Kidney tubule cell (primary cell): Measurements from ENCODE around the gene SLC27A4.

Source experiments
- DNase-seq: peaks from one replicate; pipeline ENCODE4 v3.0.0-alpha.2; 2018; ENCODE audit warnings: low spot score

SLC27A4 gene

DNA sequence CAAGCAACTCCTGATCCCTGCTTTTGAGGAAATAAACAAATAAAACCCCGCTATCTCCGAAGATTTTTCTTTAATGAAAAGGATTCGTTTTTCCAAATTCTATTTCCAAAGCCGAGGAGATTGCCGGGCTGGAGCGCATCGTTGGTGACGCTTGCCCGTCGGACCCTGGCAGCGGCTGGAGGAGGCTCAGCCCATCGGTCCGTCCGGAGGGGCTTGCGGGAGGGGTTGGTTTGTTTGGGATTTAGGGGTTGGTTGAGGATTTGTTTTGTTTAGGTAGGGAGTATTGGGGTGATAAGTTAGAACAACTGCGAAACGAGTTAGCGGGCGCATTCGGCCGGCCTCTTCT is 51.6 kb downstream of the SLC27A4 start:
- DNase-seq: no peak

DNA sequence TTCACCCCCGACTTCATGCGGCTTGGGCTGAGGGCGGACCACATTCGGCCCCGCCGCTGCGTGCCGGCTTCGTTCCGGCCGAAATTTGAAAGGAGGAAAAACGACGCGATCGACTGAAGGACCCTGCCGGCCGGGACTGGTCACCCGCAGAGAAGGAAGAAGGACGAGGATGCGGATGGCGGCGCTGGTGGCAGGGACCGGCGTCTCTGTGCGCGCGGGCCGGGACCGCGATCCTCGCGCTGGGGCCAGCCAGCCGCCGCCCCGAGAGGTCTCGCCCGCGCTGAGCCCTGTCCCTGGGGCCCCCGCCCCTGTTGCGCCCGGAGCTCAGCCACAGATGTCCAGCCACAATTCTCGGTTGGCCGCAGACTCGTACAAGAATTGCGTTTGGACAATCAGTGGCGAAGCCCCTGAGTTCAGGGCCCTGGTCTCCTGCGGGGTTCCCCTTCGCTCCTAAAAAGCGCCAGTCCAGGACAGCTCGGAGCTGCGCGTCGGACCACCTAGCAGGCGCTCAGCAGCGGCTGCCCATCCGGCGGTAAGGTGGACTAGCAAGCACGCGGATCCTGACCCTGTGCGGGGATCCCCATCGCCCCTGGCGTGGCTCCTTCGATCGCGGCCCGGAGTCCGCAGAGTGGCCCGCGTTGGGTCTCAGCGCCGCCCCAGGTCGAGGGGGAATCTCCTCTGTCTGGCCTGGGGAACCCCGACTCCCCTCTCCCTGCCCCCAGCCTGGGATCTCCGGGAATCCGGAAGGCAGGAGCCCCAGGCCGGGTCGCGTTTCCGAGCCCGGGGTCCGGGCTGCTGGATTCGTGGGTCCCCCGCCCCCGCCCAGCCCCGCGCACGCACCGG is 52.2 kb downstream of the SLC27A4 start:
- no peak for DNase-seq

DNA sequence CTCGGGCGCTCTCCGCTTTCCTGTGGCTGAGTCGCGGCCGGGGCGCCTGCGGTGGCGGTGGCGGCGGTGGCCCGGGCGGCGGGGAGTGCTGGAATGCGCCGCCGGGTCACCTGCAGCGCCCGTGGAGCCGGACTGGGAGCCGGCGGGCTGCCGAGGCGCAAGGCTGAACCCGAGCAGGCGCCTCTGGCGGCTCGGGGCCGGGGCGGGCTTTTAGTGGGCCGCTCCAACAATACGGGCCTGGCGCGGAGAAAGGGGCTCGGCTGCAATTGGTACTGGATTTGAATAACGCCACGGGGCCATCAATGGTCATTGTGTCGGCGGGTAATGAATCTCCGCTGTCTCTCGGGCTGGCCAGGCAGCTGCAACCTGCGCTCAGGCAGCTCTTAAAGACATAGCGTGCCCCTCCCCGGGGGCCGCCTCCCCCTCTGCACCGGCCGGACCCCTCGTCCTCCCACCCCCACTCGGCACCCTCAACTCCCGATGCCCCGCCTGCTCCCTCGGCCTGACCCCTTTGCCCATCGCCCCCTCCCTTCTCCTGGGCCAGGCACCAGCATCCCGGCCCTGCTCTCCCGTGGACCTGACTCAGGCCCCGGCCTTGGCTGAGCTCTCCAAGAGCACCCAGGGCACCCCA is 52.9 kb downstream of the SLC27A4 start:
- no peak for DNase-seq

DNA sequence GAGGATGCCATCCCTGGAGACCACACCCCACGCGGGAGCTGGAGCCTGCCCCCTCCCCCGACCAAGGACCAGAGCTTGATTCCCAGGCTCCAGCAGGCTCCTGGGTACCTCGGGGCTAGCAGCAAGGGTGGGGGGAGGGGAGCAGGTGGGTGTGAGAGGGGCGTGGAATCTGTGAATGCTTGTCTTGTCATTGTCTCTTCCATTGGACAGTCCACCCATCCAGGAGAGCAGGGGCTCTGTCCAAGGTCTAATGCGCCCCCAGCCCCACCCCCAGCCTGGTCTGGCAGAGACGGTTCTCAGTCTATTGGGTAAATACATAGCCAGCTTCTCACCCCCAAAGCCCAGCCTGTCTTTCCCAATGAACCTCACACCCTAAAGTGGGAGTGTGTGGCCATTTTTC is 53.6 kb downstream of the SLC27A4 start:
- no peak for DNase-seq

DNA sequence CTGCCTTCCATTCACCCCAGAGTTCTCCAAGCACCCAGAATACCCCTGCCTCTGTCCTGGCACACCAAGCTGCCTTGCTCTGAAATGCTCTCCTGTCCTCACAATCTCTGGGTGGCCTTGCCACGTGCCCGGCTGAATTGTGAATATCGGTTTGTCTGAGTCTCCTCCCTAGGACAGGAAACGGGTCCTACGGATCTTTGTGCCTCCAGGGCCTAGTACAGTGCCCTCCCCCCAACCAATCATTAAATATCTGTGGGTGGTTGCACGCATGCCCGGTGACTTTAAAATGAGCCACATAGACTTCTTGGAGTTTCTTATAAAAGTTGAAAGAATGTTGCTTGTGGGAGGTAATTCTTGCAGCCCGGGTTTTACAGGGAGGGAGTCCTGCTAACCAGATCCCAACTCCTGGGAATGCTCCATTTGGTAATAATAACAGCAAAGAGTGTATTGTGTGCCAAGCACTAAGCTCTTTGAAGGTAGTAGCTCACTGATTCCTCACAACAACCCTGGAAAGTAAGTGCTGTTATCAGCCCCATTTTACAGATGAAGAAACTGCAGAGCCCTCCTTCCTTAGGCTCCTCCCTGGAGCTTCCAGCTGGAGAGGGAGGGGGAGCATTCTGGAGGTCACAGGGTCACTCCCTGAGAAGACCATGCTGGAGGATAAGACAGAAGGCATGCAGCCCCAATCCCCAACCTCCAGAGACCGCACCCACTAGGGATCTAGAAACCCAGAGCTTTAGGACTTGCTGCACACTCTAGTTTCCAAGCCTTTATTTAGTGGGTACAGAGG is 54.2 kb downstream of the SLC27A4 start:
- no peak for DNase-seq

- no peak for DNase-seq
These were observed 56.8 kb downstream of the SLC27A4 start for GRCh38 chr9:128396970-128397613.

DNA sequence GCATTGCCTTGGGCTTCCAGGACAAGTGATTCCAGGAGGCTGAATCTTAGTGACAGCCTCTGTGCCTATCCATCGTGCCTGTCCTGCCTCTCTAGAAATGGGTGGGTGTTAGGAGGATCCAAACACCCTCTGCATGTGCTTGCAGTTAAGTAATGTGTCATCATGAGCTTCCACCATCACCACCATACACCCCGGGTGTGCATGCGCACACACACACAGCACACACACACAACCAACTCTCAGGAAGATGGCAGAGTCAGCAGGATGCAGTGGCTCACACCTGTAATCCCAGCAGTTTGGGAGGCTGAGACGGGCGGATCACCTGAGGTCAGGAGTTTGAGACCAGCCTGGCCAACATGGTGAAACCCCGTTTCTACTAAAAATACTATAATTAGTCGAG is 57.5 kb downstream of the SLC27A4 start:
- DNase-seq: no peak

DNA sequence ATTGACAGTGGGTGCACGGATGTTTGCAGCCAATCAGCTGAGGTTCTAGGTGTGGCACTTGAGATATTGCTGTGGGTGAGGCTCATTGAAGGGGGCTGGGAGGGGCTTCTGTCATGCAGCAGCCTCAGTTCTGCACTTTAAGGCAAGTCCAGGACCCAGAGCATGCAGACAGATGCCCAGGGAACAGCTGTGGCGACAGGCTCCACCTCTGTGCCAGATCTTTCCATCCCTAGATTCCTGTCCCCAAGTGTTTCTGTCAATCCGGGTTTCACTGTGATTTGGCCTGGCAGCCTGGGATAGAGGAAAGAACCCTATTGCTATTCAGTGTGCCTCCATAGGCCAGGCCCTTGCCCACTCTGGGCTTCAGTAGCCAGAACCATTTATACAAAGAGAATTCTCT is 59.5 kb downstream of the SLC27A4 start:
- DNase-seq: no peak

DNA sequence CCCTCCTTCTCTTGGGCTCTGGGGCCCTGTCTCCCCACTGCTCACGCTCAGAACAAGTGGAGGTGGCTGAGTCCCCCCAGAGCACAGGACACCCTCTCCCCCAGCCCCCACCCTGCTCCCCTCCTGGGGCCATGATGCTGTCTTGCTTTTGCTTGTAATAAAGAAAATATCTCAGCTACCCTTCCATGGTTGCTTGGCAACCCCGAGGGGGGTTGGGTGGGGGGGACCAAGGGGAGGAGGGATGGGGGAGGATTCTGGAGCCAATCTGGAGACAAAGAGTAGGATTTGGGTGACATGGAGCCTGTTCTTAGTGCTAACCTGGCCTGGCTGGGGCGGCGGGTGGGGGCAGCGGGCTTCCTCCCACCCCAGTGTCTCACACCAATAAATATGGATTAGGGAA is 64.2 kb downstream of the SLC27A4 start:
- no peak for DNase-seq

DNA sequence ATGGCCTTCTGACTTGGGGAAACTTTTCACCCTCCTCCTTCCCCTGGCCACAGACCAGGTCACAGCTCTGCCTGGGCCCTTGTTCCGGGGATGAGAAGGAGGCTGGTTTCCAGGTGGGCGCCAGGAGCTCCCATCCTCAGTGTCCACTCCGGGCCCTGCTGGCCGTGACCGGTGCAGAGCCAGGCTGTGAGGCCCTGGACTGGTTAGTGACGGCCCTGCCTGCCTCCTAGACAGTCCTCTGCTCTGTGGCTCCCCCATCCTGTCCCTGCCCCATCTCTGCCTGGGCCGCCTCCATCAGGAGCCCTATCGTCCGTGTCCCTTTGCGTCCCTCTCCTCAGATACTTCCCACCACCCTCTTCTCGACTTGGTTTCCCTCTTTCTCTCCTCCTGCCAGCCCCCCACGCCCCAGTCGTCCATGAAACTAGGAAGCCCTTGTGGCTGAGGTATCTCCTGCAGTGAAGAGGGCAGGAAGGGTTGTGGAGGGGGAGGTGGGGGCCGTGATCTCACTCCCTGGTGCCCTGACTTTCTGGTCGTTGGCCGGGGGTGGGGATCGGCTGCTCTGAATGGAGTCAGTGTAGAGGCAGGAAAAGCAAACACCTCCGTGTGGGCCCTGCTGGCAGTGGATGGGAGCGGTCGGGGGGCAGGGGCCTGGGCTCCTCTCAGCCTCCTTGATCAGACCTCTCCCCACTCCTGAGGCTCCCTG is 64.9 kb downstream of the SLC27A4 start:
- no peak for DNase-seq

DNA sequence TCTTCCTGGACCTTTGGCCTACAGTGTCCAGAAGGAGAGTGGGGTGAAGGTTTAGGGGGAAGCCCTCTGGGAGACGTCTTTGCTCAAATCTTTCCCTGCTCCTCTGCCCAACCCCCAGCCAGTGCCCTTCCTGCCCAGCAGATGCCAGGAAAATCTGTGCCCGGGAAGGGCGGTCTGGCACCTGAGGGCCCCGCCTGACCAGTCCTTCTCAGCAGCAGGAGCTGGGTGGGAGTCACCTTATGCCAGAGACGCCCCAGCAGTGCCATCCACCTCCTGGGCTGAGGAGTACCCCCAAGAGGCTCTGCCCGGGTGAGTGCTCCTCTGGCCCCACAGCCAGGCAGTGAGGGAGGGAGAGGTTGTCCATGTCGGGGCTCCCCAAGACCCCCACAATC is 65.4 kb downstream of the SLC27A4 start:
- DNase-seq: no peak

DNA sequence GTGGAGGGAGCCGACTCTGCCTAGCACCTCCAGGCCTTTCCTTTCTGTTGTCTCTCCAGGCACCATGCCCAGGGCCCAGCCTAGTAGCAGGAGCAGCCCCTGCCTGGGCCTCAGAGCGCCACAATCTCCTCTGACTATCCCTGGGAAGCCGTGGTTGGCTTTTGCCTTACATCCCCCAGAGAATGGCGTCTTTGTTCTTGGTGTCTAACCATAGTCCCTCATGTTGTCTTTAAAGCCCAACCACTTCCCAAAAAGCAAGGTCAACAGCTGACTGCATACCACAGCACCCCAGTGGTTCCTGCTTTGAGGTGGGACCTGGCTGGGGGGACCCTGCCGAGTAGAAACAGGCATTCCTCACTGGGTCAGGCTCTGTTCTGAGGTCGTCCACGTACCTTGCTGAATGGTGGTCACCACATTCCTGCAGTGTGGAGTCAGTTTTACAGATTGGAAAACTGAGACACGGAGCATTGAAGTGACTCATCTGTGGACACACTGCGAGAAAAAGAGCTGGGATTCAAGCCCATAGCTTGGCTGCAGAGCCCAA is 66.6 kb downstream of the SLC27A4 start:
- no peak for DNase-seq

DNA sequence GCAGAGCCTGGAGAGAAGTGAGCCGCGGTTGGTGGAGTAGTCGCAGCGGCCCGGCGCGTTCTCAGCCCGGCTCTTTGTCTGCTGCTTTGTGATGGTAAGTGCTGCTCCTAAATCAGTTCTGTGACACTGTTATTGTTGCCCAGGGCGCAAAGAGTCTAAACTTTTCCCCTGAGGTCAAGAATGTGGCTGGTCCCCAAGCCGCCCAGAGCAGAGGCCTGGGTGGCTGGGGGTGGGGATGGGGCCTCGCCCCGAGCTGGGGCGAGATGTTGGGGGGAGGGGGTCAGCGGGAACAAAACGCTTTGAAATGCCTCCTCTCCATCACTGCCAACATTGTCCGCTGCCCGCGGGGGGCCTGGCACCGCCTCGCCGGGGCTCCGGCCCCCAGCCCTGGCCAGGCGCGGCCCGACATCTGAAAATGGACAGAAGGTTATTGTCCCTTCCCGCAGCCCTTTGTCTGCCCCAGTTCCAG is 68.7 kb downstream of the SLC27A4 start:
- no peak for DNase-seq

GRCh38 chr9:128409450-128409849 is 69.1 kb downstream of the SLC27A4 start:
- DNase-seq: no peak

GRCh38 chr9:128409978-128410377 is 69.7 kb downstream of the SLC27A4 start:
- no peak for DNase-seq
